ENCODE results near the gene FBXO39. TPM values are rescaled to one million over a fixed set of nuclear protein-coding genes. Genes with fewer than 3 reads are reported as not detected.

FBXO39 gene
- total RNA-seq, 2 donors from 2014 or later, result not detected

- WGBS, 2 donors, result 65 to 68% methylated on average over 5 of the region's 5 CpGs
- no peaks in the 10 kb centered on the region for H3K9me3 ChIP-seq
- no peaks in the 10 kb centered on the region for H3K4me1 ChIP-seq
- intact Hi-C loops (cut with DNase I), result no loop called here
- ATAC-seq, result no peak
- no peaks in the 10 kb centered on the region for H3K36me3 ChIP-seq (replicated peaks in 1 of 2; ENCODE audit: insufficient read depth in 1 of 2, low read depth in 2 of 2)
- TF ChIP-seq POLR2A (IDR thresholded peaks at IDR 0.05), result no peak
- no peak for TF ChIP-seq CTCF (IDR thresholded peaks at IDR 0.05)
- no peaks in the 10 kb centered on the region for H3K27me3 ChIP-seq
- H3K4me3 ChIP-seq, result no peak overlapping the region
- H3K27ac ChIP-seq, result no peak overlapping the region
- no peak for DNase-seq
Measured at GRCh38 chr17:6793748-6794493, 17.9 kb downstream of the FBXO39 start.

GRCh38 chr17:6796017-6796886, 20.2 kb downstream of the FBXO39 start:
- Histone ChIP-seq H3K27me3 (no peaks in the 10 kb centered on the region), H3K27ac (no peak overlapping the region), H3K4me3 (no peak overlapping the region), H3K4me1 (no peaks in the 10 kb centered on the region), H3K36me3 (replicated peaks in 1 of 2; ENCODE audit: insufficient read depth in 1 of 2, low read depth in 2 of 2) (no peaks in the 10 kb centered on the region), H3K9me3 (no peaks in the 10 kb centered on the region)
- intact Hi-C loops (cut with DNase I), result no loop called here
- TF ChIP-seq POLR2A (IDR thresholded peaks at IDR 0.05), result no peak
- TF ChIP-seq CTCF (IDR thresholded peaks at IDR 0.05), result no peak
- DNase-seq, result no peak
- WGBS, 2 donors, result 35% methylated on average over 10 of the region's 10 CpGs
- ATAC-seq, result no peak

GRCh38 chr17:6796887-6797490, 21.0 kb downstream of the FBXO39 start:
- Histone ChIP-seq H3K4me3 (no peak overlapping the region), H3K36me3 (replicated peaks in 1 of 2; ENCODE audit: insufficient read depth in 1 of 2, low read depth in 2 of 2) (no peaks in the 10 kb centered on the region), H3K27ac (no peak overlapping the region), H3K27me3 (no peaks in the 10 kb centered on the region), H3K9me3 (no peaks in the 10 kb centered on the region), H3K4me1 (no peaks in the 10 kb centered on the region)
- TF ChIP-seq CTCF (IDR thresholded peaks at IDR 0.05), result no peak
- no peak for TF ChIP-seq POLR2A (IDR thresholded peaks at IDR 0.05)
- ATAC-seq (no peak), DNase-seq (no peak)
- 81 to 82% methylated on average over 2 of the region's 2 CpGs for WGBS, 2 donors
- intact Hi-C loops (cut with DNase I), result no loop called here

GRCh38 chr17:6797718-6798351, 21.8 kb downstream of the FBXO39 start:
- DNase-seq (no peak), ATAC-seq (no peak)
- H3K4me3 ChIP-seq, result no peak overlapping the region
- no peaks in the 10 kb centered on the region for H3K36me3 ChIP-seq (replicated peaks in 1 of 2; ENCODE audit: insufficient read depth in 1 of 2, low read depth in 2 of 2)
- WGBS, 2 donors, result 58 to 64% methylated on average over 8 of the region's 8 CpGs
- no peak for TF ChIP-seq POLR2A (IDR thresholded peaks at IDR 0.05)
- no peak for TF ChIP-seq CTCF (IDR thresholded peaks at IDR 0.05)
- H3K27ac ChIP-seq, result no peak overlapping the region
- no peaks in the 10 kb centered on the region for H3K4me1 ChIP-seq
- intact Hi-C loops (cut with DNase I), result no loop called here
- no peaks in the 10 kb centered on the region for H3K27me3 ChIP-seq
- no peaks in the 10 kb centered on the region for H3K9me3 ChIP-seq

Data from body of pancreas (tissue), 4 donors.